ENCODE results near the gene PPP2R3A. TPM values are rescaled to one million over a fixed set of nuclear protein-coding genes. Genes with fewer than 3 reads are reported as not detected.

The PPP2R3A gene
- total RNA-seq, 3 donors from 2014 or later (not counting 1 experiment from before 2014, with no cell fraction given) = 0.35 to 0.43 (median 0.40) TPM

DNA sequence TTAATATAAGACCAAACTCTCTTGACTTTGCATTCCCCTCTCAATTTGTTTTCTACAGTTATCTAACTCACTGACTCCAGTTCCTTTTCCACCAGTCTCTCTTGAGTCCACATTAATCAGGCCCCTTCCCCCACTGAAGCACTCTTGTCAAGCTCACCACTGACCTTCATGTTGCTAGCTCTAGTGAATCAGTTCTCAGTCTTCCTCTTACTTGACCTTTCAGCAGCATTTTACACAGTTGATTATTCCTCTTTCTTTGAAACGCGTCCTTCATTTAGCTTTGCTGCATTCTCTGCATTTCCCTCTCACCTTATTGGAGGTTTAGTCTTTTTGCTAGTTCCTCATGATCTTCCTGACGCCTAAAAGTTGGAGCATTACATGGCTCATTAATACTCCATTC, 8.3 kb downstream of the PPP2R3A start:
- H3K9me3 ChIP-seq (ENCODE audit: control insufficient read depth, insufficient read depth, low read length) = no peaks in the 10 kb centered on the region
- Mint-ChIP-seq H3K27me3 (ENCODE audit: low read depth in 2 of 2) (peaks cover 7 to 18% of the 10 kb centered on the region in 2 donors), H3K27ac (no peak overlapping the region), H3K4me3 (no peak overlapping the region), H3K9me3 (no peaks in the 10 kb centered on the region), H3K4me1 (peaks cover 7 to 13% of the 10 kb centered on the region in 2 donors), H3K36me3 (no peaks in the 10 kb centered on the region)
- intact Hi-C loops (cut with micrococcal nuclease) = no loop called here
- ATAC-seq = no peak
- no peaks in the 10 kb centered on the region for H3K4me1 ChIP-seq (ENCODE audit: control insufficient read depth, insufficient read depth, low read length)
- H3K36me3 ChIP-seq (ENCODE audit: control insufficient read depth, insufficient read depth, low read length) = no peaks in the 10 kb centered on the region
- H3K27ac ChIP-seq (ENCODE audit: low read length) = no peak overlapping the region
- WGBS (ENCODE audit: insufficient coverage) = 95% methylated on average over 3 of the region's 3 CpGs
- TF ChIP-seq, protein P1, sequence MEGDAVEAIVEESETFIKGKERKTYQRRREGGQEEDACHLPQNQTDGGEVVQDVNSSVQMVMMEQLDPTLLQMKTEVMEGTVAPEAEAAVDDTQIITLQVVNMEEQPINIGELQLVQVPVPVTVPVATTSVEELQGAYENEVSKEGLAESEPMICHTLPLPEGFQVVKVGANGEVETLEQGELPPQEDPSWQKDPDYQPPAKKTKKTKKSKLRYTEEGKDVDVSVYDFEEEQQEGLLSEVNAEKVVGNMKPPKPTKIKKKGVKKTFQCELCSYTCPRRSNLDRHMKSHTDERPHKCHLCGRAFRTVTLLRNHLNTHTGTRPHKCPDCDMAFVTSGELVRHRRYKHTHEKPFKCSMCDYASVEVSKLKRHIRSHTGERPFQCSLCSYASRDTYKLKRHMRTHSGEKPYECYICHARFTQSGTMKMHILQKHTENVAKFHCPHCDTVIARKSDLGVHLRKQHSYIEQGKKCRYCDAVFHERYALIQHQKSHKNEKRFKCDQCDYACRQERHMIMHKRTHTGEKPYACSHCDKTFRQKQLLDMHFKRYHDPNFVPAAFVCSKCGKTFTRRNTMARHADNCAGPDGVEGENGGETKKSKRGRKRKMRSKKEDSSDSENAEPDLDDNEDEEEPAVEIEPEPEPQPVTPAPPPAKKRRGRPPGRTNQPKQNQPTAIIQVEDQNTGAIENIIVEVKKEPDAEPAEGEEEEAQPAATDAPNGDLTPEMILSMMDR (IDR thresholded peaks at IDR 0.05) = no peak
- no peaks in the 10 kb centered on the region for H3K27me3 ChIP-seq (ENCODE audit: control insufficient read depth, insufficient read depth, low read length)
- DNase-seq = no peak
- H3K4me3 ChIP-seq (ENCODE audit: low read length) = no peak overlapping the region

DNA sequence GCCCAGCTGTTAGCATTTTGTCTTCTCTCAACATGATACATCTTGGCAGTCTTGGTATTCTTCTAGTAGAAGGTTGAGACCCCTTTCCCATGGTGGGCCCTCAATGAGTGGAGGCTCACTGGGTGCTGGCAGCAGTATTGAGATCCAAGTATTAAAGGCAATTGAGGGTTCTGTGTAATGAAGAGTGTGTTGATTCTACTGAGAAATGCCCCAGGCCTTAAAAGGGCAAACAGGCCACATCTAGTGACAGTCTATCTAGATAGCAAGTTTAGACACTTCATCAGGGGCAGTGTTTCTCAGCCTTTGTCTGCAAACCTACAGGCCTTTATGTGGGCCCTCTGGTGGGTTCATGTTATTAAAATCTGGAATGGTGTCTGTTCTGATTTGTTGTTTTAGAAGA, 9.5 kb downstream of the PPP2R3A start:
- no peak overlapping the region for H3K4me3 Mint-ChIP-seq
- TF ChIP-seq, protein P1 (IDR thresholded peaks at IDR 0.05) = no peak
- peaks cover 5 to 11% of the 10 kb centered on the region in 2 donors for H3K4me1 Mint-ChIP-seq
- Histone ChIP-seq H3K9me3 (ENCODE audit: control insufficient read depth, insufficient read depth, low read length) (no peaks in the 10 kb centered on the region), H3K36me3 (ENCODE audit: control insufficient read depth, insufficient read depth, low read length) (no peaks in the 10 kb centered on the region), H3K27me3 (ENCODE audit: control insufficient read depth, insufficient read depth, low read length) (no peaks in the 10 kb centered on the region), H3K27ac (ENCODE audit: low read length) (no peak overlapping the region), H3K4me1 (ENCODE audit: control insufficient read depth, insufficient read depth, low read length) (no peaks in the 10 kb centered on the region), H3K4me3 (ENCODE audit: low read length) (no peak overlapping the region)
- no peak for ATAC-seq
- H3K27ac Mint-ChIP-seq = no peak overlapping the region
- intact Hi-C loops (cut with micrococcal nuclease) = no loop called here
- no peaks in the 10 kb centered on the region for H3K9me3 Mint-ChIP-seq
- H3K36me3 Mint-ChIP-seq = no peaks in the 10 kb centered on the region
- DNase-seq = no peak
- H3K27me3 Mint-ChIP-seq (ENCODE audit: low read depth in 2 of 2) = peaks cover 3 to 12% of the 10 kb centered on the region in 2 donors

DNA sequence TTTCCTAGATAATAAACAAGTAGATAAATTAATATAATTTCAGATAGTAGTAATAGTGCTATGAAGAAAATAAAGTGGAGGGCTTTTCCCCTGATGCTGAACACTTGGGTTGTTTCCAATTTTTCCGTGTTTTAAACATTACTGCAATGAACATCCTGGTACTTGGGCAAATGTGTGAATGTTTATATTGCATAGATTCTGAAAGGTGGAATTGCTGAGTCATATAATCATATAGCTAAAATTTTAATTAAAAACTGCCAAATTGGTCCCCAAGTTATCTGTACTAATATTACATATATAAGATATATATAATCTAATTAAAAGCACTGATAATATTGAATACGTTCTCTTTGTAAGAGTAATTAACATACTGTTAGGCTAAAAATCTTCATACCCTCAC, 10.0 kb downstream of the PPP2R3A start:
- TF ChIP-seq, protein P1 (IDR thresholded peaks at IDR 0.05) = no peak
- no peak overlapping the region for H3K4me3 Mint-ChIP-seq
- 88% methylated on average over 1 of the region's 2 CpGs for WGBS (ENCODE audit: insufficient coverage)
- Histone ChIP-seq H3K4me1 (ENCODE audit: control insufficient read depth, insufficient read depth, low read length) (no peaks in the 10 kb centered on the region), H3K9me3 (ENCODE audit: control insufficient read depth, insufficient read depth, low read length) (no peaks in the 10 kb centered on the region), H3K36me3 (ENCODE audit: control insufficient read depth, insufficient read depth, low read length) (no peaks in the 10 kb centered on the region), H3K4me3 (ENCODE audit: low read length) (no peak overlapping the region), H3K27me3 (ENCODE audit: control insufficient read depth, insufficient read depth, low read length) (no peaks in the 10 kb centered on the region), H3K27ac (ENCODE audit: low read length) (no peak overlapping the region)
- H3K27me3 Mint-ChIP-seq (ENCODE audit: low read depth in 2 of 2) = peaks cover 0 to 8% of the 10 kb centered on the region in 2 donors
- peaks cover under 1 to 6% of the 10 kb centered on the region in 2 donors for H3K4me1 Mint-ChIP-seq
- intact Hi-C loops (cut with micrococcal nuclease) = no loop called here
- no peaks in the 10 kb centered on the region for H3K9me3 Mint-ChIP-seq
- no peak overlapping the region for H3K27ac Mint-ChIP-seq
- no peak for ATAC-seq
- H3K36me3 Mint-ChIP-seq = no peaks in the 10 kb centered on the region
- no peak for DNase-seq

GRCh38 chr3:135980343-135980742, 14.8 kb downstream of the PPP2R3A start:
- H3K9me3 Mint-ChIP-seq = no peaks in the 10 kb centered on the region
- H3K27me3 Mint-ChIP-seq (ENCODE audit: low read depth in 2 of 2) = peaks cover 0 to 7% of the 10 kb centered on the region in 2 donors
- TF ChIP-seq, protein P1 (IDR thresholded peaks at IDR 0.05) = no peak
- no peaks in the 10 kb centered on the region for H3K4me1 ChIP-seq (ENCODE audit: control insufficient read depth, insufficient read depth, low read length)
- H3K36me3 Mint-ChIP-seq = no peaks in the 10 kb centered on the region
- no peaks in the 10 kb centered on the region for H3K36me3 ChIP-seq (ENCODE audit: control insufficient read depth, insufficient read depth, low read length)
- H3K9me3 ChIP-seq (ENCODE audit: control insufficient read depth, insufficient read depth, low read length) = no peaks in the 10 kb centered on the region
- intact Hi-C loops (cut with micrococcal nuclease) = no loop called here
- H3K4me3 Mint-ChIP-seq = no peak overlapping the region
- H3K4me1 Mint-ChIP-seq = no peaks in the 10 kb centered on the region
- DNase-seq (no peak), ATAC-seq (no peak)
- no peak overlapping the region for H3K4me3 ChIP-seq (ENCODE audit: low read length)
- WGBS (ENCODE audit: insufficient coverage) = 85% methylated on average over 1 of the region's 2 CpGs
- no peak overlapping the region for H3K27ac Mint-ChIP-seq
- no peak overlapping the region for H3K27ac ChIP-seq (ENCODE audit: low read length)
- no peaks in the 10 kb centered on the region for H3K27me3 ChIP-seq (ENCODE audit: control insufficient read depth, insufficient read depth, low read length)
